Neural cell (in vitro differentiated cells): ENCODE measurements around the gene GRID1. TPM values are rescaled to one million over a fixed set of nuclear protein-coding genes. Genes with fewer than 3 reads are reported as not detected.

Experiments
- H2AFZ ChIP-seq: fragments of 200-600, 300-800 bp; sonication (generic), shearing (Covaris generic); 2 replicates; pipeline ENCODE4 v1.6.0; 2014; ENCODE audit warnings: low read depth, mild to moderate bottlenecking, antibody characterized with exemption, low read length, moderate library complexity
- H3F3A ChIP-seq: fragments of 200-600 bp; shearing (Covaris generic); 2 replicates; pipeline ENCODE4 v1.6.1; 2016; ENCODE audit warnings: mild to moderate bottlenecking, moderate library complexity, mixed read lengths, antibody characterized with exemption, low read length; ENCODE audit not compliant: insufficient read depth, poor library complexity, severe bottlenecking
- H3K27ac ChIP-seq: fragments of 200-600, 300-800 bp; sonication (generic), shearing (Covaris generic); 2 replicates; pipeline ENCODE4 v1.5.1; 2014; ENCODE audit warnings: mild to moderate bottlenecking, low read length, moderate library complexity
- H3K27me3 ChIP-seq: fragments of 300-800, 200-600 bp; sonication (generic), shearing (Covaris generic); 2 replicates; pipeline ENCODE4 v1.6.0; 2014; ENCODE audit warnings: mild to moderate bottlenecking, low read depth, low read length, moderate library complexity; ENCODE audit not compliant: insufficient read depth
- H3K36me3 ChIP-seq: fragments of 300-800, 200-600 bp; sonication (generic), shearing (Covaris generic); 2 replicates; pipeline ENCODE4 v1.5.1; 2014; ENCODE audit warnings: mild to moderate bottlenecking, antibody characterized with exemption, low read length, moderate library complexity; ENCODE audit not compliant: insufficient read depth
- H3K4me2 ChIP-seq: fragments of 300-800, 200-600 bp; sonication (generic), shearing (Covaris generic); 2 replicates; pipeline ENCODE4 v1.6.0; 2014; ENCODE audit warnings: mild to moderate bottlenecking, low read length
- H3K4me3 ChIP-seq: fragments of 300-800, 200-600 bp; sonication (generic), shearing (Covaris generic); 2 replicates; pipeline ENCODE4 v1.5.1; 2014; ENCODE audit warnings: mild to moderate bottlenecking, low read length, moderate library complexity
- H3K79me2 ChIP-seq: fragments of 200-600 bp; shearing (Covaris generic); replicated peaks from 2 replicates; pipeline ENCODE4 v1.6.0; 2014; ENCODE audit warnings: mild to moderate bottlenecking, low read length, moderate library complexity; ENCODE audit not compliant: insufficient read depth
- H3K9ac ChIP-seq: fragments of 300-800, 200-600 bp; sonication (generic), shearing (Covaris generic); 2 replicates; pipeline ENCODE4 v1.6.1; 2016; ENCODE audit warnings: mild to moderate bottlenecking, low read length, mixed read lengths
- H3K9me2 ChIP-seq: fragments of 200-600 bp; shearing (Covaris generic); 2 replicates; pipeline ENCODE4 v1.6.1; 2016; ENCODE audit warnings: mild to moderate bottlenecking, low read length, mixed read lengths; ENCODE audit not compliant: insufficient read depth
- H3K9me3 ChIP-seq: fragments of 200-600, 300-800 bp; sonication (generic), shearing (Covaris generic); 2 replicates; pipeline ENCODE4 v1.6.1; 2016; ENCODE audit warnings: mild to moderate bottlenecking, mixed run types, low read length, moderate library complexity, mixed read lengths
- H4K20me1 ChIP-seq: fragments of 200-600 bp; shearing (Covaris generic); 2 replicates; pipeline ENCODE4 v1.6.1; 2016; ENCODE audit warnings: mild to moderate bottlenecking, mixed run types; ENCODE audit not compliant: insufficient read depth
- CTCF ChIP-seq: fragments of 450-650 bp; IDR thresholded peaks from 2 replicates; pipeline ENCODE4 v1.5.1; 2014; ENCODE audit warnings: antibody characterized with exemption, mild to moderate bottlenecking, moderate library complexity; ENCODE audit not compliant: poor library complexity, severe bottlenecking
- EP300 ChIP-seq: fragments of 450-650 bp; conservative IDR thresholded peaks from 2 replicates; pipeline ENCODE4 v1.6.1; 2014; ENCODE audit warnings: antibody characterized with exemption, mild to moderate bottlenecking, moderate library complexity; ENCODE audit not compliant: poor library complexity, severe bottlenecking
- EZH2 ChIP-seq: fragments of 200-600, 300-800 bp; shearing (Covaris generic), sonication (generic); IDR thresholded peaks from 2 replicates; pipeline ENCODE4 v1.6.1; 2014; ENCODE audit warnings: antibody characterized with exemption, low read length, borderline replicate concordance, mild to moderate bottlenecking; ENCODE audit not compliant: insufficient read depth, poor library complexity, severe bottlenecking
- MXI1 ChIP-seq: fragments of 450-650 bp; conservative IDR thresholded peaks from 2 replicates; pipeline ENCODE4 v1.6.1; 2014; ENCODE audit warnings: antibody characterized with exemption, mild to moderate bottlenecking; ENCODE audit not compliant: poor library complexity, severe bottlenecking
- POLR2AphosphoS5 ChIP-seq: IDR thresholded peaks from 2 replicates; pipeline ENCODE4 v1.6.1; 2012
- RAD21 ChIP-seq: fragments of 450-650 bp; conservative IDR thresholded peaks from 2 replicates; pipeline ENCODE4 v1.6.1; 2014; ENCODE audit warnings: antibody characterized with exemption, mild to moderate bottlenecking, moderate library complexity
- REST ChIP-seq: IDR thresholded peaks from 2 replicates; pipeline ENCODE4 v1.6.1; 2012; ENCODE audit warnings: borderline replicate concordance
- SMC3 ChIP-seq: fragments of 450-650 bp; conservative IDR thresholded peaks from 2 replicates; pipeline ENCODE4 v1.6.1; 2014; ENCODE audit warnings: antibody characterized with exemption, mild to moderate bottlenecking, moderate library complexity; ENCODE audit not compliant: poor library complexity
- TAF1 ChIP-seq: IDR thresholded peaks from 2 replicates; pipeline ENCODE4 v1.6.1; 2012; ENCODE audit warnings: low read depth
- polyA plus RNA-seq: library from polyadenylated mRNA; depleted of rRNA; stranded (reverse); fragments of >200 nt; gene quantifications from 2 replicates; pipeline ENCODE4 v1.2.3, GENCODE V29; 2014

The GRID1 gene
- polyA plus RNA-seq, 1 donor from 2014 or later = 7.3 TPM

- Histone ChIP-seq H3K9me3 (no peaks in the 10 kb centered on the region), H3F3A (no peaks in the 10 kb centered on the region), H3K9ac (no peak overlapping the region), H3K4me2 (no peak overlapping the region), H3K36me3 (no peaks in the 10 kb centered on the region), H3K79me2 (no peaks in the 10 kb centered on the region), H3K9me2 (no peaks in the 10 kb centered on the region), H2AFZ (no peak overlapping the region), H4K20me1 (no peaks in the 10 kb centered on the region), H3K27ac (no peak overlapping the region), H3K4me3 (no peak overlapping the region), H3K27me3 (no peaks in the 10 kb centered on the region)
- no peak for TF ChIP-seq EZH2
- TF ChIP-seq POLR2AphosphoS5 = no peak
- no peak for TF ChIP-seq MXI1
- no peak for TF ChIP-seq SMC3
- no peak for TF ChIP-seq REST
- TF ChIP-seq TAF1 = no peak
- TF ChIP-seq EP300 = no peak
- no peak for TF ChIP-seq RAD21
- TF ChIP-seq CTCF = no peak
These were observed 374.3 kb downstream of the GRID1 start for GRCh38 chr10:85992324-85992723.

- Histone ChIP-seq H3K4me3 (no peak overlapping the region), H3K9ac (no peak overlapping the region), H3K27me3 (no peaks in the 10 kb centered on the region), H3K9me2 (no peaks in the 10 kb centered on the region), H4K20me1 (no peaks in the 10 kb centered on the region), H3F3A (no peaks in the 10 kb centered on the region), H3K27ac (no peak overlapping the region), H2AFZ (no peak overlapping the region), H3K36me3 (no peaks in the 10 kb centered on the region), H3K4me2 (no peak overlapping the region), H3K9me3 (no peaks in the 10 kb centered on the region), H3K79me2 (no peaks in the 10 kb centered on the region)
- TF ChIP-seq EP300 (no peak), TAF1 (no peak), SMC3 (no peak), RAD21 (no peak), REST (no peak), CTCF (no peak), MXI1 (no peak), POLR2AphosphoS5 (no peak), EZH2 (no peak)
These were observed 379.8 kb downstream of the GRID1 start for GRCh38 chr10:85986777-85987176.
